ENCODE measurements around the gene BMPER. TPM values are rescaled to one million over a fixed set of nuclear protein-coding genes. Genes with fewer than 3 reads are reported as not detected.

BMPER gene
- total and polyA plus RNA-seq, 2 donors from 2014 or later: 0.60 to 0.80 TPM

- H3K4me1 ChIP-seq (ENCODE audit: control insufficient read depth in 2 of 3, insufficient read depth in 2 of 3, low read depth in 1 of 3, low read length in 3 of 3): no peaks in the 10 kb centered on the region
- DNase-seq (no peak), FAIRE-seq (no peak)
- H3K9me3 ChIP-seq (ENCODE audit: control insufficient read depth in 2 of 3, insufficient read depth in 1 of 3, low read length in 3 of 3): no peaks in the 10 kb centered on the region
- no peaks in the 10 kb centered on the region for H3K36me3 ChIP-seq (ENCODE audit: control insufficient read depth in 2 of 3, insufficient read depth in 3 of 3, low read length in 3 of 3)
- no peak overlapping the region for H3K27ac ChIP-seq (ENCODE audit: low read depth in 2 of 2, low read length in 2 of 2)
- TF ChIP-seq, protein P1, sequence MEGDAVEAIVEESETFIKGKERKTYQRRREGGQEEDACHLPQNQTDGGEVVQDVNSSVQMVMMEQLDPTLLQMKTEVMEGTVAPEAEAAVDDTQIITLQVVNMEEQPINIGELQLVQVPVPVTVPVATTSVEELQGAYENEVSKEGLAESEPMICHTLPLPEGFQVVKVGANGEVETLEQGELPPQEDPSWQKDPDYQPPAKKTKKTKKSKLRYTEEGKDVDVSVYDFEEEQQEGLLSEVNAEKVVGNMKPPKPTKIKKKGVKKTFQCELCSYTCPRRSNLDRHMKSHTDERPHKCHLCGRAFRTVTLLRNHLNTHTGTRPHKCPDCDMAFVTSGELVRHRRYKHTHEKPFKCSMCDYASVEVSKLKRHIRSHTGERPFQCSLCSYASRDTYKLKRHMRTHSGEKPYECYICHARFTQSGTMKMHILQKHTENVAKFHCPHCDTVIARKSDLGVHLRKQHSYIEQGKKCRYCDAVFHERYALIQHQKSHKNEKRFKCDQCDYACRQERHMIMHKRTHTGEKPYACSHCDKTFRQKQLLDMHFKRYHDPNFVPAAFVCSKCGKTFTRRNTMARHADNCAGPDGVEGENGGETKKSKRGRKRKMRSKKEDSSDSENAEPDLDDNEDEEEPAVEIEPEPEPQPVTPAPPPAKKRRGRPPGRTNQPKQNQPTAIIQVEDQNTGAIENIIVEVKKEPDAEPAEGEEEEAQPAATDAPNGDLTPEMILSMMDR (IDR thresholded peaks at IDR 0.05; ENCODE audit: borderline replicate concordance, extremely low read depth, insufficient read depth): no peak
- H3K27me3 ChIP-seq (ENCODE audit: control insufficient read depth, insufficient read depth, low read length): no peaks in the 10 kb centered on the region
- intact Hi-C loops (cut with DNase I): no loop called here
- H3K4me3 ChIP-seq (ENCODE audit: low read length in 3 of 3): no peak overlapping the region
- no peak overlapping the region for H3K9ac ChIP-seq (ENCODE audit: low read length in 3 of 3)
Observed at GRCh38 chr7:33968591-33968990, 63.3 kb downstream of the BMPER start.

DNA sequence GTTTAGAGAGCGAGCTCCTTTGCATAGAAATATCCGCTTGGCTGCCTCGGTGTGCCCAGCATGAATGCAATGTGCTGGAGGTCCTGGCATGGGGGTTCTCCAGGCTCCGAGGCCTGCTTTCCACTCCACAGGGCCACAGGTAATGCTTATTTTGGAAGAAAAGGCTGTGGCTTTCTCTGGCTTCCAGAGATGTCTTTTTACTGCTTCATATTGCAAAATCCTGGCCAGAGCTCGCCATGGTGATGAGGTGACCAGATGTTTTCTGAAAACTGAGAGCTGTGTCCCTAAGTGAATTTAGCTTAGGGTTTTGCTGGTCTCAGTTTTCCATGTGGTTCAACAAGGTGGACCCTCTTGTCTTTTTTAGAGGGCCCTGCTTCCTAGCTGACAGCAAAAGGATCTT, 65.2 kb downstream of the BMPER start:
- Histone ChIP-seq H3K4me3 (ENCODE audit: low read length in 3 of 3) (no peak overlapping the region), H3K9ac (ENCODE audit: low read length in 3 of 3) (no peak overlapping the region), H3K27me3 (ENCODE audit: control insufficient read depth, insufficient read depth, low read length) (no peaks in the 10 kb centered on the region), H3K27ac (ENCODE audit: low read depth in 2 of 2, low read length in 2 of 2) (no peak overlapping the region), H3K9me3 (ENCODE audit: control insufficient read depth in 2 of 3, insufficient read depth in 1 of 3, low read length in 3 of 3) (no peaks in the 10 kb centered on the region), H3K36me3 (ENCODE audit: control insufficient read depth in 2 of 3, insufficient read depth in 3 of 3, low read length in 3 of 3) (no peaks in the 10 kb centered on the region), H3K4me1 (ENCODE audit: control insufficient read depth in 2 of 3, insufficient read depth in 2 of 3, low read depth in 1 of 3, low read length in 3 of 3) (no peaks in the 10 kb centered on the region)
- FAIRE-seq: no peak
- TF ChIP-seq, protein P1 (IDR thresholded peaks at IDR 0.05; ENCODE audit: borderline replicate concordance, extremely low read depth, insufficient read depth): no peak
- intact Hi-C loops (cut with DNase I): no loop called here
- no peak for DNase-seq

GRCh38 chr7:33971106-33971505, 65.8 kb downstream of the BMPER start:
- TF ChIP-seq, protein P1 (IDR thresholded peaks at IDR 0.05; ENCODE audit: borderline replicate concordance, extremely low read depth, insufficient read depth): no peak
- no peak for FAIRE-seq
- Histone ChIP-seq H3K4me1 (ENCODE audit: control insufficient read depth in 2 of 3, insufficient read depth in 2 of 3, low read depth in 1 of 3, low read length in 3 of 3) (no peaks in the 10 kb centered on the region), H3K4me3 (ENCODE audit: low read length in 3 of 3) (no peak overlapping the region), H3K9ac (ENCODE audit: low read length in 3 of 3) (no peak overlapping the region), H3K27ac (ENCODE audit: low read depth in 2 of 2, low read length in 2 of 2) (no peak overlapping the region), H3K9me3 (ENCODE audit: control insufficient read depth in 2 of 3, insufficient read depth in 1 of 3, low read length in 3 of 3) (no peaks in the 10 kb centered on the region), H3K27me3 (ENCODE audit: control insufficient read depth, insufficient read depth, low read length) (no peaks in the 10 kb centered on the region), H3K36me3 (ENCODE audit: control insufficient read depth in 2 of 3, insufficient read depth in 3 of 3, low read length in 3 of 3) (no peaks in the 10 kb centered on the region)
- no peak for DNase-seq
- intact Hi-C loops (cut with DNase I): no loop called here
